ENCODE data around the gene SLMAP. TPM values are rescaled to one million over a fixed set of nuclear protein-coding genes. Genes with fewer than 3 reads are reported as not detected.

SLMAP gene
- polyA plus RNA-seq, 1 donor: 84.1 TPM

DNA sequence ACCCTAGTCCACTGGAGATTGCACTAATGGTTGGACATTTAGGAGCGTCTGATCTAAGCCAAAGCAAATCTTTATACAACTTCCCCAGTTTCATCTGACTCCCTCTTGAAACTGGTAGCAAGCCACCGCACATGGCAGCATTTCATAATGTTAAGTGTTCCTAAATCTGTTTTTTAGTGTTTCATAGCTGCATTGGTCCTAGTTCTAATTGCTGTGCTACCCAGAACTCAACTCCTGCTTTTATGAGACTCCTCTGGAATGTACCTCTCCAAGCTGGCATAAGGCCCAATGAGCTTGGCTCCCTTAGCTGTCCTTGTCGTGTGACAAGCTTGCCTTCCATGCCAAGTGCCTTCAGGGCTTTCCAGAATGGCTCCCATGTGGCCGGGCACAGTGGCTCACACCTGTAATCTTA lies 186.8 kb downstream of the SLMAP start:
- DNase-seq (ENCODE audit: low read depth): no peak

GRCh38 chr3:57943525-57944495 lies 187.7 kb downstream of the SLMAP start:
- no peak for DNase-seq (ENCODE audit: low read depth)

- no peak for DNase-seq (ENCODE audit: low read depth)
These were observed 190.9 kb downstream of the SLMAP start for GRCh38 chr3:57946970-57947381.

DNA sequence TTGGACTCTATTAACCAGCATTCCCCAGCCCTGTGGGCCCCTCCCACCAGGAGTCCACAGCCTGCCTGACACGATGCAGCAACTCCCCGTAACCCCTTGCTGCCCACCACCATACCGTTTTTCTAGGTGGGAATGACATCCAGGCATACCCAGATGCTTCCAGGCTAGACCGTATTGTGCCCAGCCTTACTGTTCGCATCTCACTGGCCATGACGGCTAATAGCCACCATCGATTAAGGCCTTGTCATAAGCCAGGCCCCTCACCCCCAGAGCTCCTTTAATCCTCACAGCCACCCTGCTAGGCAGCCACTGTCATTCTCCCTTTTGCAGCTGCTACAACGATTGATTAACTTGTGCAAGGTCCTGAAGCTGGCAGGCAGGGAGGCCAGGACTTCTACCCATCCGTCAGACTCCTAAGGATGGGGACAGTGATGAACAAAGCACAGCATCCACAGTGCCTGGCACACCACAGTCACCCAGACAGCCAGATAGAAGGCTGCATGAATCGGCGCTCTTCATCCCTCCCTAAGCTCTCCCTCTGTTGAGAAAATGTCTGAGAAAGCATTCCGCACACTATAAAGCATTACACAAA lies 192.1 kb downstream of the SLMAP start:
- DNase-seq (ENCODE audit: low read depth): no peak

GRCh38 chr3:57948781-57949242 lies 192.7 kb downstream of the SLMAP start:
- DNase-seq (ENCODE audit: low read depth): no peak

DNA sequence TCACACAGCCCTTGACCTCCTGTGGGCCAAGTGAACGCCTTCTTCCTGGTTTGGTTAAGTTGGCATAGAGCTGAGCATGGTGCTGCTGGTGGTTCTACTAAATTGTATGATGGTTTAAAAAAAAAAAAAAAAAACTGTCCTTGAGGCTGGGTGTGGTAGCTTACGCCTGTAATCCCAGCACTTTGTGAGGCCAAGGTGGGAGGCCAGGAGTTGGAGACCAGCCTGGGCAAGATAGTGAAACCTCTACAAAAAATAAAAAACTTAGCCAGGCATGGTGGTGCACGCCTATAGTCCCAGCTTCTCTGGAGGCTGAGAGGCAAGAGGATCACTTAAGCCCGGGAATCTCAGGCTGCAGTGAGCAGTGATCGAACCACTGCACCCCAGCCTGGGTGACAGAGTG lies 193.2 kb downstream of the SLMAP start:
- no peak for DNase-seq (ENCODE audit: low read depth)

- no peak for DNase-seq (ENCODE audit: low read depth)
These were observed 193.9 kb downstream of the SLMAP start for GRCh38 chr3:57949785-57950615.

- DNase-seq (ENCODE audit: low read depth): peak; percentile 25
These were observed 195.2 kb downstream of the SLMAP start for GRCh38 chr3:57951066-57951882.

GRCh38 chr3:57952208-57952631 lies 196.1 kb downstream of the SLMAP start:
- no peak for DNase-seq (ENCODE audit: low read depth)

DNA sequence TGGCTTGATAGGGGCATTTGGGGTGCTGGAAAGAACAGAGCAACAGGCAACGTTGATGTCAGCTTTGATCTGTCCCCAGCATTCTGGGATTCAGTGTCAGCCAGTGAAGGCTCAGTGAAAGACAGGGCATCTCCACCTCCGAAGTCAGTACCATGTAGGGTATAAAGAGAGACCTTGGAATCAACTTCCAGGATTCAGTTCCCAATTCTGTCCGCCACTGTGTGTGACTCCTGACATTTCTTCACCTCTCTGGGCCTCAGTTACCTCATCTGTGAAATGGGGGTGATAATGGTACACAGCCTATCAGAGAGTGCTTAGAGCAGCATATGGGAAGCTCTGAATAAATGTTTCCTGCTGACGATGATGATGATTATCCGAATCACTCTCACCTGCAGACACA lies 196.5 kb downstream of the SLMAP start:
- no peak for DNase-seq (ENCODE audit: low read depth)

DNA sequence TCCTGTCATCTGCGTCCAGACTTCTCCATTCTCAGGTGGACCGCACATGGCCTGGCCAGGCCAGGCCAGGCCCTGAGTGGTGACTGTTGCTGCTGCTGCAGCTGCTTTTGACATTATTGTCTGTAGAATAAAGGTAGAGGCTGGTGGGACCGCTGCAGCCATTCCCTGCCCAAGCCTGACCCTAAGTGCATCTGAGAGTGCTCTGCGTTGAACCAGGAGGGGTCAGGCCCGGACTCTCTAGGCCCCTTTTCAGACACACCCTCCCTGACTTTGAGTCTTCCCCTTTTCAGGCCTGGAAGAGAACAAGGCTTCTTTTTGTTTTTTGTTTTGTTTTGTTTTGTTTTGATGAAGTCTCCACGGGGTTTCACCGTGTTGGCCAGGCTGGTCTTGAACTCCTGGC lies 197.5 kb downstream of the SLMAP start:
- no peak for DNase-seq (ENCODE audit: low read depth)

DNA sequence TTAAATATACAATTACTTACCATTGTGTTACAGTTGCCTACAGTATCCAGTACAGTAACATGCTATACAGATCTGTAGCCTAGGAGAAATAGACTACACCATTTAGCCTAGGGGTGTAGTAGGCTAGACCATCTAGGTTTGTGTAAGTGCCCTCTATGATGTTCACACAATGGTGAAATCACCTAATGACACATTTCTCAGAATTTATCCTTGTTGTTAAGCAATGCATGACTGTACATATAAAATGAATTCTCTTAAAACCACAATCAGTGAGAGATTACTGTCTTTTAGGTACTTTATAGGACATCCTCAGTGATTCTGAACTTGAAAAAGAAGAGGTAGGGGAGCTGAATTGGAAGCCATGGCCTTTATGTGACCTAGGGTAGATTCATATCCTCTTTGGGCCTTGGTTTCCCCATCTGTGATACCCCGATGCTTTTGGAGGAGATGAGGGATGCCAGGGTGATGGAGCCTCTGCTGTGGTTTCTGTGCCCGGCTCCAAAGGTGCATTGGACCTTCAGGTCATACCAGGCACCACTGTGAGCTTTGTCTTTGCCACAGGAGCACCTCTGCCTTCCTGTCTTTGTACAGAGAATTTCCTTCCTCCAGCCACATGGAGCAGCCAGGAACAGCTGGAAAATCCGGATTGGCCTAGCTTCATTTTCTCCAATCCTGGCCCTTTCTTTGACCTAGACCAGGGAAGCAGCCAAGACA lies 200.2 kb downstream of the SLMAP start:
- DNase-seq (ENCODE audit: low read depth): no peak

DNA sequence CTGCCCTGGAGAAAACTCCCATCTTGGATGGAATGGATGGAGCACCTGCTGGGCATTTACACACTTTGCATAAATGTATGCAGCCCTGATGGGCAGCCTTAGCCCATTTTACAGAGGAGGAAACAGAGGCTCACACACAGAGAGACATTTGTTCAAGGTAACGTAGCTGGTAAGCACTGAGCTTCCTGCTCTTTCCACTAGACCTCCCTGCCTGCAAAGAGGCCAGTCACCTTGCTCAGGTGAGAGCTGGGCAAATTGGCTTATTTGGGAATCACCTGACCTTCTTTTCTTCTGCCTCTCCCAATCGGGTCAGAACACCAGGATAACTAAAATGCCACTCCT lies 200.7 kb downstream of the SLMAP start:
- no peak for DNase-seq (ENCODE audit: low read depth)

- DNase-seq (ENCODE audit: low read depth): no peak
These were observed 201.7 kb downstream of the SLMAP start for GRCh38 chr3:57957824-57958223.

- DNase-seq (ENCODE audit: low read depth): no peak
These were observed 202.7 kb downstream of the SLMAP start for GRCh38 chr3:57958642-57959422.

GRCh38 chr3:57959423-57960173 lies 203.5 kb downstream of the SLMAP start:
- peak; percentile 26 for DNase-seq (ENCODE audit: low read depth)

DNA sequence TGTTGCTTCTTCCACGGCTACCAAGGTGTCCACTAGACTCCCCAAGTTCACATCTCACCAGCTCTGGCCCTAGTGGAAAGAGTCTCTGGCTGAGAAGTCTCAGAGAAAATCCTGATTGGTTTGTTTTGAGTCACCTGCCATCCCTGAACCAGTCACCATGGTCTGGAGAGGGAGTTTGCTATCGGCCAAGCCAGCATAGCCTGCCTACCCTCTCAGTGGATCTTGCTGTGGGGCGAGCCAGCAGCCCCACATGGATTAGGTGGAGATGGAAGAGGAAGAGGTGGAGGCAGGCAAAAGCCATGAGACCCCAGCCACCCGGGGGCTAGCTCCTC lies 204.0 kb downstream of the SLMAP start:
- DNase-seq (ENCODE audit: low read depth): no peak

DNA sequence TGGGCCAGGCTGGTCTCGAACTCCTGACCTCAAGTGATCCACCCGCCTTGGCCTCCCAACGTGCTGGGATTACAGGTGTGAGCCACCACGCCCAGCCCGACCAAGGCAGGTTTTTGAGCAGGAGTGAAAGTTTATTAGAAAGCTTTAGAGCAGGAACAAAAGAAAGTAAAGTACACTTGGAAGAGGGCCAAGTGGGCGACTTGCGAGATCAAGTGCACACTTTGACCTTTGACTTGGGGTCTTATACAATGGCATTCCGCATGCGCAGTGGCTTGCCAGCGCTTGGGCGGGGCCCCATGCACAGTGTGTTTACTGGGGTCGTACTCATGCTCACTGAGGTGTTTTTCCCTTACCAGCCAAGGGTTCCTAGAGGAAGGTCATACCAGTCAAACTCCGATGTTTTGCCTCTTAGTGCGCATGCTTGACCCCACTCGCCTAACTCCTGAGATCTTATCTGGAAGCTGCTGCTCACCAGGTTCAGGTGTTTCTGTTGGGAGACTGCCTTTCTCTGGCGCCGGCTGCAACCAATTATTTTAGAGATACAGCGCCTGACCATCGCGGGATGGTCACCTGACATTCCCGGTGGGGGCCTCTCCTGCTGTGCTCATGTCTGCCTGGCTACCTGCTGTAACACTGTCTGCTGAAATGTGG lies 205.2 kb downstream of the SLMAP start:
- no peak for DNase-seq (ENCODE audit: low read depth)
